ENCODE data around the gene KIDINS220.

Gene KIDINS220

GRCh38 chr2:8802741-8803140 is 34.7 kb downstream of the KIDINS220 start:
- DNase-seq, result no peak

- no peak for DNase-seq
Measured at GRCh38 chr2:8800821-8801220, 36.6 kb downstream of the KIDINS220 start.

GRCh38 chr2:8800218-8800617 is 37.2 kb downstream of the KIDINS220 start:
- no peak for DNase-seq

- no peak for DNase-seq
Measured at GRCh38 chr2:8799004-8799403, 38.4 kb downstream of the KIDINS220 start.

- no peak for DNase-seq
Measured at GRCh38 chr2:8798393-8798792, 39.0 kb downstream of the KIDINS220 start.

GRCh38 chr2:8797682-8798081 is 39.7 kb downstream of the KIDINS220 start:
- no peak for DNase-seq

- DNase-seq, result no peak
Measured at GRCh38 chr2:8796878-8797550, 40.4 kb downstream of the KIDINS220 start.

- DNase-seq, result no peak
Measured at GRCh38 chr2:8796315-8796848, 41.0 kb downstream of the KIDINS220 start.

GRCh38 chr2:8794923-8795825 is 42.2 kb downstream of the KIDINS220 start:
- DNase-seq, result no peak

GRCh38 chr2:8790739-8791162 is 46.7 kb downstream of the KIDINS220 start:
- no peak for DNase-seq

- DNase-seq, result no peak
Measured at GRCh38 chr2:8786463-8786862, 51.0 kb downstream of the KIDINS220 start.

- DNase-seq, result no peak
Measured at GRCh38 chr2:8779795-8780671, 57.4 kb downstream of the KIDINS220 start.

- no peak for DNase-seq
Measured at GRCh38 chr2:8774371-8774770, 63.0 kb downstream of the KIDINS220 start.

- no peak for DNase-seq
Measured at GRCh38 chr2:8767324-8767723, 70.1 kb downstream of the KIDINS220 start.

- DNase-seq, result no peak
Measured at GRCh38 chr2:8761529-8762164, 75.8 kb downstream of the KIDINS220 start.

GRCh38 chr2:8756716-8757115 is 80.7 kb downstream of the KIDINS220 start:
- no peak for DNase-seq

- DNase-seq, result no peak
Measured at GRCh38 chr2:8756230-8756629, 81.2 kb downstream of the KIDINS220 start.

GRCh38 chr2:8754106-8754776 is 83.2 kb downstream of the KIDINS220 start:
- no peak for DNase-seq

- DNase-seq, result no peak
Measured at GRCh38 chr2:8753609-8754008, 83.8 kb downstream of the KIDINS220 start.

- DNase-seq, result no peak
Measured at GRCh38 chr2:8752385-8752784, 85.0 kb downstream of the KIDINS220 start.

GRCh38 chr2:8750221-8750620 is 87.2 kb downstream of the KIDINS220 start:
- DNase-seq, result no peak

- DNase-seq, result no peak
Measured at GRCh38 chr2:8743261-8743660, 94.2 kb downstream of the KIDINS220 start.
